Measurements from ENCODE around the gene CX3CL1.

CX3CL1 gene

GRCh38 chr16:57424583-57424982 is 52.3 kb downstream of the CX3CL1 start:
- H3K9me3 ChIP-seq, result no peaks in the 10 kb centered on the region
- TF ChIP-seq, protein P1, sequence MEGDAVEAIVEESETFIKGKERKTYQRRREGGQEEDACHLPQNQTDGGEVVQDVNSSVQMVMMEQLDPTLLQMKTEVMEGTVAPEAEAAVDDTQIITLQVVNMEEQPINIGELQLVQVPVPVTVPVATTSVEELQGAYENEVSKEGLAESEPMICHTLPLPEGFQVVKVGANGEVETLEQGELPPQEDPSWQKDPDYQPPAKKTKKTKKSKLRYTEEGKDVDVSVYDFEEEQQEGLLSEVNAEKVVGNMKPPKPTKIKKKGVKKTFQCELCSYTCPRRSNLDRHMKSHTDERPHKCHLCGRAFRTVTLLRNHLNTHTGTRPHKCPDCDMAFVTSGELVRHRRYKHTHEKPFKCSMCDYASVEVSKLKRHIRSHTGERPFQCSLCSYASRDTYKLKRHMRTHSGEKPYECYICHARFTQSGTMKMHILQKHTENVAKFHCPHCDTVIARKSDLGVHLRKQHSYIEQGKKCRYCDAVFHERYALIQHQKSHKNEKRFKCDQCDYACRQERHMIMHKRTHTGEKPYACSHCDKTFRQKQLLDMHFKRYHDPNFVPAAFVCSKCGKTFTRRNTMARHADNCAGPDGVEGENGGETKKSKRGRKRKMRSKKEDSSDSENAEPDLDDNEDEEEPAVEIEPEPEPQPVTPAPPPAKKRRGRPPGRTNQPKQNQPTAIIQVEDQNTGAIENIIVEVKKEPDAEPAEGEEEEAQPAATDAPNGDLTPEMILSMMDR (IDR thresholded peaks at IDR 0.05), result no peak
- H3K27ac ChIP-seq, result no peak overlapping the region
- DNase-seq, result no peak
- intact Hi-C loops (cut with DNase I; ENCODE audit: low total_unique reads), result loop anchor here (5.0 to 10.0 kb wide), 2 partner anchors 240 to 332 kb away; partner anchors contain the start of genes CPNE2, PSME3IP1 and RSPRY1
- peaks cover 12 to 38% (median 22%) of the 10 kb centered on the region in 3 donors for H3K36me3 ChIP-seq
- no peaks in the 10 kb centered on the region for H3K27me3 ChIP-seq
- H3K4me3 ChIP-seq, result no peak overlapping the region
- peaks cover 0 to 17% (median 7%) of the 10 kb centered on the region in 4 donors for H3K4me1 ChIP-seq

GRCh38 chr16:57426356-57426755 is 54.1 kb downstream of the CX3CL1 start:
- DNase-seq, result no peak
- no peak overlapping the region for H3K27ac ChIP-seq
- TF ChIP-seq, protein P1 (IDR thresholded peaks at IDR 0.05), result no peak
- intact Hi-C loops (cut with DNase I; ENCODE audit: low total_unique reads), result loop anchor here (10.0 kb wide), 1 partner anchor 242 kb away; the partner anchor contains the start of genes PSME3IP1 and RSPRY1
- H3K4me3 ChIP-seq, result no peak overlapping the region
- peaks cover 0 to 17% (median 7%) of the 10 kb centered on the region in 4 donors for H3K4me1 ChIP-seq
- no peaks in the 10 kb centered on the region for H3K27me3 ChIP-seq
- no peaks in the 10 kb centered on the region for H3K9me3 ChIP-seq
- peaks cover 27 to 55% (median 40%) of the 10 kb centered on the region in 3 donors for H3K36me3 ChIP-seq

- intact Hi-C loops (cut with DNase I; ENCODE audit: low total_unique reads), result loop anchor here (10.0 kb wide), 1 partner anchor 243 kb away; the partner anchor contains the start of genes PSME3IP1 and RSPRY1
- DNase-seq, result no peak
- no peak overlapping the region for H3K27ac ChIP-seq
- TF ChIP-seq, protein P1 (IDR thresholded peaks at IDR 0.05), result no peak
- no peaks in the 10 kb centered on the region for H3K27me3 ChIP-seq
- peaks cover 36 to 65% (median 49%) of the 10 kb centered on the region in 3 donors for H3K36me3 ChIP-seq
- peaks cover 0 to 13% (median 4%) of the 10 kb centered on the region in 4 donors for H3K4me1 ChIP-seq
- no peaks in the 10 kb centered on the region for H3K9me3 ChIP-seq
- H3K4me3 ChIP-seq, result no peak overlapping the region
Observed at GRCh38 chr16:57427307-57427706, 55.0 kb downstream of the CX3CL1 start.

DNA sequence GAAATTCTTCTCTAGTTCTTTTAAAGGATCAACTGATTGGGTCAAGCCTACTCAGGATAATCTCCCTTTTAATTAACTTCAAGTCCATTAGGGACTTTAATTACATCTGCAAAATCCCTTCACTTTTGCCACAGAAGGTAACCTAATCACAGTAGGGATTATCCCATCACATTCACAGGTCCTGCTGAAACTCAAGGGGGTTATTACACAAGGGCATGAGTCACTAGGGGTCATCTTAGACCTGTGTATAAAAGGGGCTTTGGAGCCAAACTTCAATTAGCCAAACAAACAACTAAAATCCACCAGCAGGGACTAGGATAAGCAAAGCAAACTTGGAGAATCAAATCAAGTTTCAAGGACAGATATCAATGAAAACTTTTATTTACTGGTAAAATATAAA is 55.5 kb downstream of the CX3CL1 start:
- peaks cover 42 to 70% (median 55%) of the 10 kb centered on the region in 3 donors for H3K36me3 ChIP-seq
- TF ChIP-seq, protein P1 (IDR thresholded peaks at IDR 0.05), result no peak

DNA sequence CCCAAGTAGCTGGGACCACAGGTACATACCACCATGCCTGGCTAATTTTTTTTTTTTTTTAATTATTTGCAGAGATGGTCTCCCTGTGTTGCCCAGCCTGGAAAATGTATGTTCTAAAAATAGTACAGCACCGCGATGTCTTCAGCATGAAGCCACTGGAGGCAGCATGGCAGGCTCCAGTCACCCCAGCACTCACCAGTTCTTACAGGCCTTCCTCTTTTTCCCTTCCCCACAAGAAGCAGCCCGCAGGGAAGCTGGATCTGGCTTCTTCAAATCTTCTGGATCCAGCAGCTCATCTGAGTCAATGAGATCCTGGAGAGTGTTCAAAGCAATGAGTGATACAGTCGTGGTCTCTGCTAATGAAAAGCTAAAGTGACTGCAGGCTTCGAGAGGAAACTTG is 58.7 kb downstream of the CX3CL1 start:
- Histone ChIP-seq H3K4me1 (no peaks in the 10 kb centered on the region), H3K9me3 (no peaks in the 10 kb centered on the region), H3K27ac (no peak overlapping the region), H3K4me3 (no peak overlapping the region), H3K27me3 (no peaks in the 10 kb centered on the region), H3K36me3 (peaks cover 67 to 100% (median 86%) of the 10 kb centered on the region in 3 donors)
- DNase-seq, result no peak
- TF ChIP-seq, protein P1 (IDR thresholded peaks at IDR 0.05), result no peak
- intact Hi-C loops (cut with DNase I; ENCODE audit: low total_unique reads), result no loop called here

More for the DNA sequence above, 55.5 kb downstream of the CX3CL1 start:
- H3K27me3 ChIP-seq, result no peaks in the 10 kb centered on the region
- H3K9me3 ChIP-seq, result no peaks in the 10 kb centered on the region
- H3K4me3 ChIP-seq, result no peak overlapping the region
- H3K27ac ChIP-seq, result no peak overlapping the region
- DNase-seq, result no peak
- peaks cover 0 to 8% (median 1%) of the 10 kb centered on the region in 4 donors for H3K4me1 ChIP-seq
- intact Hi-C loops (cut with DNase I; ENCODE audit: low total_unique reads), result loop anchor here (10.0 kb wide), 1 partner anchor 243 kb away; the partner anchor contains the start of genes PSME3IP1 and RSPRY1

All from tibial artery (tissue), 4 donors.